ENCODE measurements around the gene CASR.

DNA sequence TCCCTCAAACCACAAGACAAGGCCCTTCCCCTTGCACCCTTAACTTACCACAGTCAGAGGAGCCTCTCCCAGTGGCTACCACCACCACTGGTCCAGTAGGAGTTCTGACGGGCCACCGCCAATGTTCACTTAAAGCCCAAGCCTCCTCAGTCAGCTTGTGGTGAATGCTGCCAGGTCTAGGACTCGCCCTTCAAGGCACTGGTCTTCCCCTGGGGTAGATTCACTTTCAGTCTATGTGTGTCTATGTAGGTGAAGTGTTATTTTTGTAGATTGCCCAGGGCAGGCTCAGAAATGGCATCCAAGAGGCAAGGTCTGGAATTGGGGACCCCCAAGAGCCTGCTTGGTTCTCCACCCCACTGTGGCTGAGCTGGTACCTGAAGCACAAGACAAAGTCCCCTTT lies 15.4 kb upstream of the CASR start:
- TF ChIP-seq, protein P1, sequence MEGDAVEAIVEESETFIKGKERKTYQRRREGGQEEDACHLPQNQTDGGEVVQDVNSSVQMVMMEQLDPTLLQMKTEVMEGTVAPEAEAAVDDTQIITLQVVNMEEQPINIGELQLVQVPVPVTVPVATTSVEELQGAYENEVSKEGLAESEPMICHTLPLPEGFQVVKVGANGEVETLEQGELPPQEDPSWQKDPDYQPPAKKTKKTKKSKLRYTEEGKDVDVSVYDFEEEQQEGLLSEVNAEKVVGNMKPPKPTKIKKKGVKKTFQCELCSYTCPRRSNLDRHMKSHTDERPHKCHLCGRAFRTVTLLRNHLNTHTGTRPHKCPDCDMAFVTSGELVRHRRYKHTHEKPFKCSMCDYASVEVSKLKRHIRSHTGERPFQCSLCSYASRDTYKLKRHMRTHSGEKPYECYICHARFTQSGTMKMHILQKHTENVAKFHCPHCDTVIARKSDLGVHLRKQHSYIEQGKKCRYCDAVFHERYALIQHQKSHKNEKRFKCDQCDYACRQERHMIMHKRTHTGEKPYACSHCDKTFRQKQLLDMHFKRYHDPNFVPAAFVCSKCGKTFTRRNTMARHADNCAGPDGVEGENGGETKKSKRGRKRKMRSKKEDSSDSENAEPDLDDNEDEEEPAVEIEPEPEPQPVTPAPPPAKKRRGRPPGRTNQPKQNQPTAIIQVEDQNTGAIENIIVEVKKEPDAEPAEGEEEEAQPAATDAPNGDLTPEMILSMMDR (conservative IDR thresholded peaks at IDR 0.05; ENCODE audit: low read depth, low read length) = no peak
- no peak for TF ChIP-seq EZH2 (IDR thresholded peaks at IDR 0.05; ENCODE audit: borderline replicate concordance, low read depth, low read length, poor library complexity, severe bottlenecking)

Measured in A673 (cell line).